EH (cell line): ENCODE data around the gene CHCHD3.
"Not testable (repeated sequence)": the region's sequence is repeated elsewhere in the genome, so short reads cannot be mapped to it uniquely, and the experiment has no call there.

Experiments used
- DNase-seq: peaks from one replicate; pipeline ENCODE4 v3.0.0-alpha.2; 2015; ENCODE audit warnings: low read depth

CHCHD3 gene

DNA sequence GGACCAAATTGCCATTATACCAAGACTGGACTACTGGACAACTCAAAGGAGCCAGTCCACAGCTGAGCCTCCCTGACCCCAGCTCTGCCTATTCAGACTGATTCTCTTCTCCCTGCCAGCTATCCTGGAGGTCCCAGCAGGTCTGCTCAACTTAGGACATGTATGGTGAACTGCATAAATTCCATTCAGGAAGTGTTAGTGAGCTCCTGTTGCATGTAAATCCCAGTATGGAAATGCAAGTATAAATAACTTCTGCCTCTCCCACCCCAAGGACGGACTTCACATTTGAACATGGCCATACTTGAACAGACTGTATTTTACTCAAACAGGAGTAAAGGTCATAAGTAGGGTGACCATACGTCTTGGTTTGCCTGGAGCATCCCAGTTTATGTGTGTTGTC is 128.4 kb downstream of the CHCHD3 start:
- no peak for DNase-seq

DNA sequence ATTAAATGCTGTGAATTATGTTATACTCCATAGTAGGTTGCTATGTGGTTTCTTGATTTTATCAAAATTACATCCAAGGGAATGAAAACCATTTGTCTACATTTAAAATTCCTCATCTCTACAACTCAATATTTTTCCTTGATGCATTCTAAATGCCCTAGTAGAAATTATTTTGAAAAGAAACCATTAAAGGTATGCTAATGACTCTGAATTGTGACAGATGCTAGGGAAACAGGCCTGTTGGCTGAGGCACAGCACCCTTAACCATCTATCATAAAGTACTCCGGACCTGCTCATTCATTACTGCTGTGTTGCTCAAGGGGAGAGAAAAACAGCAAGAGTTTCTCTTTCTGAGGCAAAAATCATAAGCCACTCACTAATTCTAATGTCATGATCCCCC is 131.2 kb downstream of the CHCHD3 start:
- no peak for DNase-seq

DNA sequence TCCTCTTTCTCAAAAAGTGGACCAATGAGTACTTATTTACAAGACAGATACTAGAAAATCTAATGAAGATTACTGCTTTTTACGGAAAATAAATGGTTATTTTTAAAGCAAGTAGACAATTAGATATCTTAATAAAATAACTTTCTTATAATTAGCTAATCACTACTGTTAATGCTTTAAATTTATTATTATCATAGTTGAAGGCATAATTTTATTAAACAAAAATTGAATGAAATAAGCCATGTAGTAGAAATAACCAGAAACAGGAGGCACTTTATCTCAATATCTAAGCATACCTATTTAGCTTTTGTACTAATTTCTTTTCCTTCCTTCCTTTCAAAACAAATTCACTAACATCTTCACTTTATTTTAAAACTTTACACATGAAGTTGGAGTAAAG is 134.9 kb downstream of the CHCHD3 start:
- DNase-seq: no peak

DNA sequence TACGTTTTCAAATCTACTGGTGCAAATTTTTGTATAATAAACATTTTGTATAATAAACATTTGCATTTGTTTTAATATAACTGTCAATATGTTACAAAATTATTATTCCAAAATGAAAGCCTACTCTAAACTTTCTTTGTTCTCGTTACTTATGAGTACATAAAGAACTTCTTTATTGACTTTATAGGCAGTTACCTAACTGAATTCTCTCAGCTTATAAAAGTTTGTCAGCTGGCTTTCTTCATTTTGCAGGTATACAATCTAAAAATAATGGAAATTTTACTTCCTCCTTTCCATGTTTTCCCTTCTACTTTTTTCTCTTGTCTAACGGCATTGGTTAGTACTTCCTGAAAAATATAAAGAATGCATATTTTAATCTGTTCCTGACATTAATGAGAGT is 137.1 kb downstream of the CHCHD3 start:
- no peak for DNase-seq

DNA sequence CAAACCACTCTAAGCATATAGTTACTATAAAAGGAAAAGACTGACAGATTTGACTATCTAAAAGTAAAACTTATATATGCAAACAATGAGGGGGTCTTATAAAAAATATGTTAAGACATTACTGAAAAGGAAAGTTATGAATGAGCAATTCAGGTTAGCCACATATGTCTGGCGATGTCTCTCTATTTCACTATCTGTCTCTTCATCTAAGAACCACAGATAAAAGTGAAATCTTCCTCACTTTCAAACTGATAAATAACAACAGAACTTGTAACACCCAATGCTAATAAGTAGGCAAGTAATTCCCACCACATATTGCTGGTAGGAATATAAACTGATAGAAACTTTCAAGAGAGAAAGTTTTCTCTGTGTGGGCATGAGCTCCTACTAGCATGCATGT is 138.2 kb downstream of the CHCHD3 start:
- DNase-seq: no peak

DNA sequence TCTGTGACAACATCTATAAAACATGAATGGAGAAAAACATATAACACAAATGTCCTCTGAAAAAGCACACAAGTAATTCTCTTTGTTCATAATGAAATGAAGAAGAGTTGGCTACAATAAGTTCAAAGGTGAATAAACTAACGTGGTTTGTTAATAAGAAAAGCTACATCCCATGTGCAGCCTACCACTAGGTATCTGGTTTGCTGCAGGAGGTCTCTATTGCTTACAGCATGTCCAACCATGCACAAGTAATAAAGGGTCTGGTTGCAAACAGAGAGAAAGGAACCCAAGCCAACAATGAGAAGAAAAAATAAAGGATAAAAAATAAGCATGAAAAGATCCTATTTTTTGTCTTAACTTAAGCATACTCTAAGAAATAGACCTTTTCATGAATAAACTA is 139.2 kb downstream of the CHCHD3 start:
- no peak for DNase-seq

DNA sequence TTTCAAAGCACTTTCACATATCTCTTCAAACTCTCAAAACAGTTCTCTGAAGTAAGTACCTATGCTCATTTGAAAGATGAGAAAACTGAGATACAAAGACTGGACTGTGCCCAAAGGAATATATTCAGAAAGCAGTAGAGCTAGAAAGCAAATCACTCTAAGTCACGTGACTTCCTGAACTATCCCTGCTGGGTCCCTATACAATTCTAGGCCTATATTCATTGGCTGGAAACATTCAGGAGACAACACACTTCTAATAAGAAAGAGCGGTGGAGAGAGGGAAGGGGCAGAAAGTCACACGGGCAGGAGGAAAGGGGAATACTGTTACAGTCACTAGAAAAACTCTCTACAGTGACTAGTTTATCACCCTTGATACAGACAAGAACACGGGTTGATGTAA is 140.0 kb downstream of the CHCHD3 start:
- DNase-seq: no peak

DNA sequence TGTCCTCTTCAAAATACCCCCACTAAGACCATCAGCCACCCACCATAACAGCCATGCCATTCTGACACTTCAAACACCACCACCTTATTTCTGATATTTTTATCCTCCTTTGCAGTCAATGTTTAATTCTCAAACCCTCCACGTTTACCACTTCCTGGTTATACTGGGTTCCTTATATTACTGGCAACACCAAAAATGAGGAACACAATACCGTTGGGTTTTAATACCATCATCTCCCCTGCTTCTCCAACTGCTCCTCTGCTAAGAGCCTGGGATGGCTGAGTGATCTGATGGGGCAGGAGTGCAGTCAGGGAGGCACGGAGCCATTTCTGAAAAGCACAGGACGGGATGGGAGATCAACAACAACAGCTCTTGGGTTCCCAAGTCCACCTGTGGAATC is 140.5 kb downstream of the CHCHD3 start:
- no peak for DNase-seq

DNA sequence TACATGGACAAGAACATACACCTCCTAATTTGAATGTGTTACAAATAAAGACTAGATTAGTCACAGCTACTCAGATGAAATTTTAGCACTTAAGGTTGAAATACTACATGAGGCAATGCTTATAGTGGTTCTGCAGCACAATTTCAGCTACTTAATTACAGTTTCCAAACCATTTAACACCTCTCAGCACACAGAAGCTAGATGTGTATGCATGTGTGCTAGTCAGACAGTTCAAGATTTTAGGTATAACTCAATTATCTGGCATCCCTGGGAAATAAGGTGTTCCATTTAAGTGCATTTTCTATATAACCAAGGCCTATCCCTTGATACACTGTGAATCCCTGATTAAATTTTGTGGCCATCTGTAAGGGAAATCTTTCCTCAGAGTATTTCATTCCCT is 141.8 kb downstream of the CHCHD3 start:
- DNase-seq: no peak

DNA sequence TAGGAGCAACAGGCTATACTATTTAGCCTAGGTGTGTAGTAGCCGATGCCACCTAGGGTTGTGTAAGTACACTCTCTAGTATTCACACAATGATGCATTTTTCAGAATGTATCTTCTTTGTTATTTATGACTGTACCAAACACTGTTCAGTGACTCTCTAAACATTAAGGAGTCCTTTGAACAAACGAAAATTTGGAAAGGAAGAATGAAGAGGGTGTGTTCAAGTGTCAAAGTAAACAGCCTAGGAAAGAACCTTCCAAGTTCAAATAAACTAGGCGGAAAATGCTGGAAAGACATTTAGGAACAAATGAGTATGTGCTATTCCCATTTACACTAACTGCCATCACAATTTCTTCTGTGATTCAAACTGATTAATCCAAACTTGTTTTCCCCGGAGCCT is 142.4 kb downstream of the CHCHD3 start:
- no peak for DNase-seq

DNA sequence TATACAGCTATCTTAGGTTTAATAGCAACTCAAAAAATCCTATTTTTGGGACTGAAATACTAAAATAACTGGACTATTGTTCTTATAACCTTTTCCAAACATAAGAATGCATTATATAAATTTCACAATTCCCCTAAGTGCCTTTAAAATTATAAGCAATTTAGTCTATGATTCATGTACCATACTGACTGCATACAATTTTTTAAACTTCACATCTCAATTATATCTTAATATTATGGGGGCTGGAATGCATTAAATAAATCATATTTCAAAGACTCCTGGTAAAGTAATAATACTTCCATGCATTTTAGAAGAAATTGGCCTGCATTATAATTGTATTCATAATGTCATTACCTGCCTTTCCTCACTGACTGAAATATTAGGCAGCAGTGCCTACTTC is 144.6 kb downstream of the CHCHD3 start:
- no peak for DNase-seq

DNA sequence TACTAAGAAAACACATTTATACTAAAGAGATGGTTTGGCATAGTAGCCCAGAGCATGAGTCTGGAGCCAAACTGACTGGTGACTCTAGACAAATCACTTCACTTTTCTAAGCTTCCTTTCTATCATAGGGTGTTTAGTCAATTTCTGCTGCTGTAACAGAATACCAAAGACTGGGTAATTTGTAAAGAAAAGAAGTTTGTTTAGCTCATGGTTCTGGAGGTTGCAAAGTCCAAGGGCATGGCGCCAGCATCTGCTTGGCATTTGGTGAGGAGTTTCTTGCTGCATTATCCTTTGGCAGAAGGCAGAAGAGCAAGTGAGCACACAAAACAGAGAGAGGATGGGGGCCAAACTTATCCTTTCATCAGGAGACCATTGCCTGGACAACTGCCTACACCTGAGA is 146.3 kb downstream of the CHCHD3 start:
- DNase-seq: no peak

DNA sequence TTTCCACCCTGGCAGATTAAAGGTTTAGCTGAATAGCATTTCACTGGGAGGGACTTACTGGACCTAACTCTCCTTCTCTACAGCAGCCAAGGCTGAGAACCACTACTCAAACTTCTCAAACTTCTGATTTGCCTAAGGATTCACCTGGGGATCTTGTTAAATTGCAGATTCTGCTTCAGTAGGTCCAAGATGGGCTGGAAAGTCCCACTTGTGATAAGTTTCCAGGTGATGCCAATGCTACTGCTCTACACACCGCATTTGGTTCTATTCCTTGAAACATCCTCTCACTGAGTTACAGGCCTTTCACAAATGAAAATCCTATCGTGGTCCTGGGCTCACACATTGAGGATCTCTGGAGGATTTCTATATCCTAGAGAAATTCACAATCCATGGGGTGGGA is 147.9 kb downstream of the CHCHD3 start:
- DNase-seq: no peak

DNA sequence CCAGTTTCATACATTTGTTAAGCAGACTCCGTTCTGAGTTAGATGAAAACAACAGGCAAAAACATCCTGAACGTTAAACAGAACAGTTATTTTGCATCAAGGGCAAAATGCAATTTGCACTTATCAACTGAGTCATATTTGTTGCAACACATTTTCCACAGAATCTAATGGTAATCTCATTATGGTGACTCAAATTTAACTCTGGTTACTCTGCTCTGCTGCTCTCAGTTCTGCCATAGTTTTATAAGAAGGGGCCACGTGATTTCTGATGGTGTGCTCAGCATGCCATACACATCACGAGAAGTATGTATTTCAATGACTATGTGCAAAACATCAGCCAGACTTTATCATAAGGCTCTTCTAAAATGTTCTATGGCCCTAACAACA is 148.8 kb downstream of the CHCHD3 start:
- peak; percentile 66 for DNase-seq

DNA sequence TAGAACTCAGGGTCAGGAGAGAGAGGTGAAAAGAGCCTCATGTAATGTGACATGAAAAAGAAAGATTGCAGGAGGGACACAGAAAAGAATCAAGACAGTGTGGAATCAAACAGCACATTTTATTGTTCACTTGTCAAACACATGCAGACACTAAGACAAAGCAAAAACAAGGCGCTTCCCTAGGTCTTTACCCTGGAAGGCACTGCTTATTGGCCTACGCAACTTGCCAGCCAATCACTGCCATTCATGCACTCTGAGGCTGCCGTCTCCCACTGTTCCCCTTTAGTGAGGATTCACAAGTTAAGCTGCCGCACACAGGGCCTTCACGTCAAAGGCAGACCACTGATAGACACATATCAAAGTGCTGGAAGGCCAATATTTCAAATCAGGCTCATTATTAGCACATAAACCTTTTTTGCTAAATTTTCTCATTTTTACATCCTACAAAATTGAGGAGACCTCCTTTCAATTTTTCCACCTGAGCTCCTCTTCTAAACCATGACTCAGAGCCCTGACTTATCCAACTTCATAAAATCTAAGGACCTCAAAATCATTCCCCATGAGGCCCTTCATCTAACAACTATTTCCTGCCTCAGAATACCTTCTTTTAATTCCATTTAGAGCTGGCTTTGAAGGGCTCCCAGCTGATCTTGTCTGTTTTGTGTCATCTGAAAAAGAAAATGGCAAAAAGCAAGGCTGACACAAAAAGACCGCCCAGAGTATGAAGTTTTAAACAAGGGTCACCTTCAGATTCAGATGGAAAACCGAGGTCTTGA is 149.4 kb downstream of the CHCHD3 start:
- DNase-seq: peak; percentile 11

DNA sequence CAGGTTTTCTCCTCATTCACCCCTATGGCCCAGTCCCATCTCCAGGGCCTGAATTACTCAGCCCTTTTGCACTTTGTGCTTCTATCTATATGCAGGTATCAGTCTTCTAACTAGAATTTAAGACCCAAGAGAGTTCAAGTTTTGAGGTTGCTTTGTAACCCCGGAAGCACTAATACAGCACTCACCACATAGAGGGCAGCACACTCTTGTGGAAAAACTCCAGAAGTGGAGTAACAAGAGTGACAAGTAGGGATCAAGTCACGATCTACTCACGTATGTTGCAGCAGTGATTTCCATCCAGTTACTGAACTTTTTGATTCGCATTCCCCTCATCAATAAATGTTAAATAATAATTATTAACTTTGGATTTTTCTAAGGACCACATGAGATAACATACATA is 151.0 kb downstream of the CHCHD3 start:
- DNase-seq: peak; percentile 18

DNA sequence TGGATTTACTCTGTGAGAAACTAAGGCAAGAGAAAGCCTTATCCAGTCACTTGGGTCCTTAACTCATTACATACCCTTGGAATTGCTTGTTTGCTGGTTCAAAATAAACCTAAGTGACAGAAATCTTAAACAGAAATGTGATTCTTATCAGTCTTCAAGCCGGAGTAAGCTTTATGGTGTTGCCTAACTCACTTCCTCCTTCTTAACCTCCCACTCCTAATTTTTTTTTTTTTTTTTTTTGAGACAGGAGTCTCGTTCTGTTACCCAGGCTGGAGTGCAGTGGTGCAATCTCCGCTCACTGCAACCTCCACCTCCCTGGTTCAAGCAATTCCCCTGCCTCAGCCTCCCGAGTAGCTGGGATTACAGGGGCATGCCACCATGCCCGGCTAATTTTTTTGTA is 151.9 kb downstream of the CHCHD3 start:
- peak; percentile 2 for DNase-seq

DNA sequence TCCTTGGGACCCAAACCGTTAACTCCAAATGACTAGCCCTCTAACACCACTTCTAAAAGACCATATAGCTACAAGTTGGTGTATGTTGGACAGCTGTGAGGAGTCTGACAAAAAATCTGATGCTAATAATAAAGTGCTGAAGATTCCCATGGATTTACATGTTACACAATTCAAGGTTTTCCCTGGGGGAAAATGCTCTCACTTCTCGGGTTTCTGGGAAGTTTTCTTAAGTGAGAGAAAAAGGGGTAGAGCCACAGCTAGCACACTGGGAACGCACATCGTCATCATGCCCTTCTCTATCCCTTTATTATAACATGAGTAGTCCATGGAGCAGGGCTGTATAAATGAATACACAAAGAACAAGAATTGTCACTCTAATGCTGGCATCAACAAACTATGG is 162.1 kb downstream of the CHCHD3 start:
- DNase-seq: peak; percentile 9

DNA sequence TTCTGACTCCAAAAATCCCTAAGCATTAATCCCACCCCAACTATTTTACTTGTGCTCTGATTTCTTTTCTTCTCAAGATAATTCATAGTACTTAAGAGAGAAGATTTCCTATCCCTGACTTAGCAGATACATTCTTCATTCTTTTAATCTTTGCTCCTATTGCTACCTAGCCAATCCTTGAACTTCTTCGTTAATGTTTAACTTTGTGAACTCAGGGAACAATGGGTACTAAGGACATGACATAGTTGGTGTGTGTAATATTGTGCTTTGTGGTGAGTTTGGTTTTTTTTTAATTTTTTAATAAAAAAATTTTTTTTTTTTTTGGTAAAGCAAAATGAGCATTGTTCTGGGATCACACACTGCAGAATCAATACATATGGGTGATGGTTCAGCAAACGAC is 166.2 kb downstream of the CHCHD3 start:
- no peak for DNase-seq

DNA sequence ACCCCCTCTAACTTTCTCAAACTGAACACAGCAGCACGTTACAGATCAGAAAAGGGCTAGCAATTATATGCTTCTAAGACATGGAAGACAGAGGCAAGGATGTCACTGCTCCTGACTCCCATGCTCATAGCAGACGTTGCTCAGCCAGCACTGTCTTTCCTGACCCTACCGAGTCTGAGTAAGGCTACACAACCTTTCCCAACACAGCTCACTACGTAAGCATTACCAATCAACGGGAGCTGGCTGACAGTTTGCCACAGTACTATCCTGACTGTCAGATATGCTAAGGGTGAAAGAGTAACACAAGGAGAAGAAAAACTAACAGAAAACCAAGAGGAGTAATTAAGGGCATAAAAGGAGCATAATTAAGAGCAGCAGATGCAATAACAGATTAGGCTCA is 171.2 kb downstream of the CHCHD3 start:
- no peak for DNase-seq

DNA sequence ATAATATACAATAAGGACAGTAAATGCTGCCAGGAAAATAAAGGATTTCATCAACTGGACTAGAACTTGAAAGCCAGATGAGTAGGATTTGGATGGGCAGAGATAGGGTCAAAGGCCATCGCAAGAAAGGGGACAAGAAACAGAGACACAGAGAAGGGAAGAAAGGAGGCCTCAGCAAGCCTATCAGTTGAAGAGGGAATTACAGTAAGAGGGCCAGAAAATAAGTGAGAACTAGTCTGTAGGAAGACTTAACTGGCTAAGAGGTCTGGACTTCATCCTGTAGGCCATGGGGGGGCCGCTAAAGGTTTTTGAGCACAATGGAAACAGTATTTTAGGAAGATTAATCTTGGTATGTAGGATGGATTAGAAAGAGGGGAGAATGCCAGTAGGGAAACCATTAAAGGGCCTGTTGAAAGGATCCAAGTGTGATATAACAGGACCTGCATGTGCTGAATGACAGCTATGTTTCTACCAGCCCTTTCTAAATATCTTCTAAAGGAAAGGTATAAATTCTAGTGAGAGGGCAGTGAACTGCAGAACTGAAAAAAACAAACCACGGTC is 174.4 kb downstream of the CHCHD3 start:
- no peak for DNase-seq

DNA sequence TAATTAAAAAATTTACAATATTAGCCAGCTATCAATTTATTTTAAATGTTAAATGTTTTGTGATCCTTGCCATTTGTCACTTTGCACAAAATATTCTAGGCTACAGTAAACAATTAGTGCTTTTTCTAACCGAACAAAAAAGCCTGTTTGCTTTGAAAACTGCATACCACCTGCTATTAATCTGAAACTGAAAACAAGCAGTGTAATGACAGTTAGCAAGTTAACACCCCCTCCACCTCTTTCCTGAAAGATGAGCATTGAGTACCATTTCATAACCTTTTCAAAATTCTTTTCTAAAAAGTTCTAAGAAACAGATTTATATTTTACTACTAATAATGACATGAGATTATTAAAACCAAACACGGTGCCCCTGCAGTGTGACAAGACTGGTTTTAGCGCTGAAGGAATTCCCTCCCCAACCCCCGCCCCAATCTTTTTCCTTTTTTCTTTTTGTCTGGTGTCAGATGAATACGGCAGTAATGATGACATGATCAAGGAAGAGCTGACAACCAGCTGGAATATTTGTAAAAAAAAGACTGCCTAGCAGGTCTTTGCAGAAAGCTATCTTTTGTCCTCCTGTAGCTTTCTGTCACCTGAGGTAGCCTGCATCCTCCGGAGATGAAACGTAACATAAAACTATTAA is 175.6 kb downstream of the CHCHD3 start:
- DNase-seq: no peak

DNA sequence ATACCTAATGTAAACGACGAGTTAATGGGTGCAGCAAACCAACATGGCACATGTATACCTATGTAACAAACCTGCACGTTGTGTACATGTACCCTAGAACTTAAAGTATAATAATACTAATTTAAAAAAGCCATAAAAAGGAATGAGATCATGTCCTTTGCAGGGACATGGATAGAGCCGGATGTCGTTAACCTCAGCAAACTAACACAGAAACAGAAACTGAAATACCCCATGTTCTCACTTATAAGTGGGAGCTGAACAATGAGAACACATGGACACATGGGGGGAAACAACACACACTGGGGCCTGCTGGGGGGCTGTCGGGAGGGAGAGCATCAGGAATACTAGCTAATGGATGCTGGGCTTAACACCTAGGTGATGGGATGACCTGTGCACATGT is 176.8 kb downstream of the CHCHD3 start:
- DNase-seq: not testable (repeated sequence)

DNA sequence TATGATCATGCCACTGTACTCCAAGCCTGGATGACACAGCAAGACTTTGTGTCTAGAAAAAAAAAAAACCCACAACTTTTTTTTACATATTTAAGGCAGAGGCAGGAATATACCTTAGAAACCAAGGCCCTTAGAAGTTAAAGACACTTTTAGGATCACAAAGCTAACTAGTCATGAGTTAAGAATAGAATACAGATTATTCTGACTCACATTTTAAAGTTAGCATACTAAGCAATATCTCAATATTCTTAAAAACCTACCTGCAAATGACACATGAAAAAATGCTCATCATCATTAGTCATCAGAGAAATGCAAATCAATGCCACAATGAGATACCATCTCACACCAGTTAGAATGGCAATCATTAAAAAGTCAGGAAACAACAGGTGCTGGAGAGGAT is 177.7 kb downstream of the CHCHD3 start:
- DNase-seq: no peak
